ENCODE data around the gene FIGNL2. TPM values are rescaled to one million over a fixed set of nuclear protein-coding genes. Genes with fewer than 3 reads are reported as not detected.

Gene FIGNL2
- total RNA-seq, 6 donors from 2014 or later: 0.22 to 1.5 (median 0.39) TPM; not detected in 1

DNA sequence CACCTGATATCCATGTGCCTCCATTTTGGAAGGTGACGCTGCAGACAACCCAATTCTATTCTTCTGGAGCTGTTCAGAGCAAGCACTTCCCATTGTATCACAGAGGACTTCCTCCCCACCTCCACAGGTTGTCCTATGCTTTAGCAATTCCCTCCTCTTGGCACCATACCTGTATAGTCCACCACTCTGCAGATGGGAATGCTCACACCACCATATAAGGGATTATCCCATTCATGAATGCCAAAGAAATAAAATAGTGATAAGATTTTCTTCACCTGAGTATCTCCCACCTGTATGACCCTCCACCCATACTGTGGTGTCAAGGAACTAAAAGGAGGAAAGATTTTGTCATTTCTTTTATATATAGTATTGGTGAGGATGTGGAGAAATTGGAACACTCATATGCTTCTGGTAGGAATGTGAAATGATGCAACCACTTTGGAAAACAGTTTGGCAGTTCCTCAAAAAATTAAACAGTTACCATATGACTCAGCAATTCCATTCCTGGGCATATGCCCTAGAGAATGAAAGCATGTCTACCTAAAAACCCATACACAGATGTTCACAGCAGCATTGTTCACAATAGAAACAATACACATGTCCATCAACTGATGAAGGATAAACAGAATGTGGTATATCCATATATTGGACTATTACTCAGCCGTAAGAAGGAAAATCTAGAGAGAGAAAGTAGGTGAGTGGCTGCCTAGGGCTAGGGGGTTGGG is 75.2 kb downstream of the FIGNL2 start:
- no peak overlapping the region for H3K4me3 ChIP-seq
- H3K9me3 ChIP-seq: no peaks in the 10 kb centered on the region
- H3K36me3 ChIP-seq: no peaks in the 10 kb centered on the region
- no peaks in the 10 kb centered on the region for H3K27me3 ChIP-seq
- ATAC-seq (ENCODE audit: low FRiP score in 2 of 2) (no peak), DNase-seq (no peak)
- WGBS, 2 donors: 93 to 98% methylated on average over 2 of the region's 2 CpGs
- TF ChIP-seq, protein P1, sequence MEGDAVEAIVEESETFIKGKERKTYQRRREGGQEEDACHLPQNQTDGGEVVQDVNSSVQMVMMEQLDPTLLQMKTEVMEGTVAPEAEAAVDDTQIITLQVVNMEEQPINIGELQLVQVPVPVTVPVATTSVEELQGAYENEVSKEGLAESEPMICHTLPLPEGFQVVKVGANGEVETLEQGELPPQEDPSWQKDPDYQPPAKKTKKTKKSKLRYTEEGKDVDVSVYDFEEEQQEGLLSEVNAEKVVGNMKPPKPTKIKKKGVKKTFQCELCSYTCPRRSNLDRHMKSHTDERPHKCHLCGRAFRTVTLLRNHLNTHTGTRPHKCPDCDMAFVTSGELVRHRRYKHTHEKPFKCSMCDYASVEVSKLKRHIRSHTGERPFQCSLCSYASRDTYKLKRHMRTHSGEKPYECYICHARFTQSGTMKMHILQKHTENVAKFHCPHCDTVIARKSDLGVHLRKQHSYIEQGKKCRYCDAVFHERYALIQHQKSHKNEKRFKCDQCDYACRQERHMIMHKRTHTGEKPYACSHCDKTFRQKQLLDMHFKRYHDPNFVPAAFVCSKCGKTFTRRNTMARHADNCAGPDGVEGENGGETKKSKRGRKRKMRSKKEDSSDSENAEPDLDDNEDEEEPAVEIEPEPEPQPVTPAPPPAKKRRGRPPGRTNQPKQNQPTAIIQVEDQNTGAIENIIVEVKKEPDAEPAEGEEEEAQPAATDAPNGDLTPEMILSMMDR (IDR thresholded peaks at IDR 0.05): no peak
- TF ChIP-seq EP300 (IDR thresholded peaks at IDR 0.05) (no peak), POLR2A (IDR thresholded peaks at IDR 0.05) (no peak), POLR2AphosphoS5 (IDR thresholded peaks at IDR 0.05) (no peak)
- H3K27ac ChIP-seq: no peak overlapping the region
- H3K4me1 ChIP-seq: no peaks in the 10 kb centered on the region

DNA sequence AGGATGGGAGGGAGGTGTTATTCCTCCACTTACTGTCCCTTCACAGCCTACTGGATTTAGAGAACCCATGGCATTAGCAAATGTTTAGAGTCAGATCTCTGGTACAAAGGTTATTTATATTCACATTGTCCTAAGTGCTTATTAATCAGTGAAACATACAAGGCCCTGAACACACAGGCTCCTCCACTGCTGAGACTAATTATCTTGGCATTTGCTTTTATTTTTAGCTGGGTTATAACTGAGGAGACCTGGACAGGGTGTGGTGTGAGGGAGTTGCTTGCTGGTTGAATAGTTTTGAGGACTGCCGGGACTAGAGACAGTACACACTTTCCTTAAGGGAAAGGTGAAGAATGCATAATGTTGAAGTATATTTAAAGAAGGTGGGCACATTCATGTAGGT is 77.5 kb downstream of the FIGNL2 start:
- H3K9me3 ChIP-seq: no peaks in the 10 kb centered on the region
- no peak for TF ChIP-seq POLR2AphosphoS5 (IDR thresholded peaks at IDR 0.05)
- no peak for TF ChIP-seq EP300 (IDR thresholded peaks at IDR 0.05)
- no peaks in the 10 kb centered on the region for H3K4me1 ChIP-seq
- no peak overlapping the region for H3K27ac ChIP-seq
- WGBS, 2 donors: 78 to 85% methylated on average over 1 of the region's 1 CpG
- DNase-seq (no peak), ATAC-seq (ENCODE audit: low FRiP score in 2 of 2) (no peak)
- H3K27me3 ChIP-seq: no peaks in the 10 kb centered on the region
- no peaks in the 10 kb centered on the region for H3K36me3 ChIP-seq
- H3K4me3 ChIP-seq: no peak overlapping the region

Other genes starting within 250 kb of the FIGNL2 start
- gene ANKRD33, start 39.4 kb upstream of the FIGNL2 start, total RNA-seq: not detected
- gene ACVRL1, start 58.8 kb upstream of the FIGNL2 start, total RNA-seq: 100 to 1,000 TPM in 4 of 6 donors, 10 to 100 TPM in 2; 62.9 to 265 (median 180) TPM
- 10 to 100 TPM; 13.0 to 44.9 (median 23.6) TPM for gene ACVR1B, start 103.0 kb upstream of the FIGNL2 start, total RNA-seq
- 100 to 1,000 TPM in 2 of 6 donors, 10 to 100 TPM in 4; 52.3 to 170 (median 73.7) TPM for gene TAMALIN, start 158.2 kb upstream of the FIGNL2 start, total RNA-seq
- gene NR4A1, start 202.7 kb upstream of the FIGNL2 start, total RNA-seq: 100 to 1,000 TPM in 5 of 6 donors, 10 to 100 TPM in 1; 88.3 to 202 (median 156) TPM
- gene ATG101, start 221.3 kb upstream of the FIGNL2 start, total RNA-seq: 10 to 100 TPM; 17.8 to 74.8 (median 35.9) TPM
- 10 to 100 TPM in 4 of 6 donors, 1 to 10 TPM in 2; 4.7 to 25.1 (median 15.4) TPM for gene SMIM41, start 231.0 kb upstream of the FIGNL2 start, total RNA-seq

Data from upper lobe of left lung (tissue), 6 donors.